A673 (cell line): Measurements from ENCODE around the gene SLC24A4. TPM values are rescaled to one million over a fixed set of nuclear protein-coding genes. Genes with fewer than 3 reads are reported as not detected.

ENCODE experiments used
- BruUV-seq: library from RNA; stranded (reverse); fragments of 400-500 nt; replicated peaks from 2 replicates; lab custom pipeline; 2021; lab: Mats Ljungman, UMichigan
- CTCF ChIA-PET: fragments of 300-600 bp; sonication (Branson Sonifier 250); formaldehyde crosslinking; loops from one replicate; lab custom pipeline; 2022; ENCODE audit warnings: antibody characterized with exemption; lab: Charles Lee
- POLR2A ChIA-PET: fragments of 300-600 bp; sonication (Branson Sonifier 250); formaldehyde crosslinking; loops from one replicate; lab custom pipeline; 2022; ENCODE audit warnings: antibody characterized with exemption; ENCODE audit not compliant: low non-redundant PET; lab: Charles Lee
- DNase-seq: peaks from one replicate; pipeline ENCODE4 v3.0.0-alpha.2; 2015; ENCODE audit warnings: low spot score
- H3K27ac ChIP-seq: fragments of 200-600 bp; sonication (generic); 2 replicates; pipeline ENCODE4 v1.5.1; 2016; ENCODE audit warnings: mixed run types, low read depth, mild to moderate bottlenecking, mixed read lengths, antibody characterized with exemption, low read length; ENCODE audit not compliant: poor library complexity, severe bottlenecking
- H3K27me3 ChIP-seq: fragments of 200-600 bp; sonication (generic); replicated peaks from 2 replicates; pipeline ENCODE4 v1.6.1; 2017; ENCODE audit warnings: mixed run types, low read depth, mild to moderate bottlenecking, mixed read lengths, antibody characterized with exemption, low read length; ENCODE audit not compliant: insufficient read depth, poor library complexity
- H3K36me3 ChIP-seq: fragments of 200-600 bp; sonication (generic); 2 replicates; pipeline ENCODE4 v1.6.1; 2016; ENCODE audit warnings: mixed run types, mild to moderate bottlenecking, mixed read lengths, antibody characterized with exemption, low read length; ENCODE audit not compliant: insufficient read depth, poor library complexity, severe bottlenecking
- H3K4me1 ChIP-seq: fragments of 200-600 bp; sonication (generic); 2 replicates; pipeline ENCODE4 v1.6.1; 2017; ENCODE audit warnings: mixed run types, mild to moderate bottlenecking, mixed read lengths, antibody characterized with exemption, low read length; ENCODE audit not compliant: insufficient read depth, poor library complexity, severe bottlenecking
- H3K4me3 ChIP-seq: fragments of 200-600 bp; sonication (generic); 2 replicates; pipeline ENCODE4 v1.5.1; 2016; ENCODE audit warnings: low read depth, mixed run types, mild to moderate bottlenecking, mixed read lengths, low read length; ENCODE audit not compliant: poor library complexity, severe bottlenecking
- H3K9me3 ChIP-seq: fragments of 200-600 bp; sonication (generic); 2 replicates; pipeline ENCODE4 v1.6.1; 2016; ENCODE audit warnings: mixed run types, low read depth, mild to moderate bottlenecking, mixed read lengths, antibody characterized with exemption, low read length; ENCODE audit not compliant: poor library complexity, severe bottlenecking
- CTCF ChIP-seq: fragments of 300-800, 200-600 bp; sonication (generic); conservative IDR thresholded peaks from 2 replicates; pipeline ENCODE4 v1.5.1; 2017; ENCODE audit warnings: low read depth, mild to moderate bottlenecking, antibody characterized with exemption, low read length, moderate library complexity, mixed read lengths
- EZH2 ChIP-seq: fragments of 200-600 bp; sonication (generic); IDR thresholded peaks from 2 replicates; pipeline ENCODE4 v1.6.1; 2017; ENCODE audit warnings: borderline replicate concordance, low read depth, mild to moderate bottlenecking, mixed read lengths, antibody characterized with exemption, low read length; ENCODE audit not compliant: poor library complexity, severe bottlenecking
- intact Hi-C: fragments of 100-400 bp; cut with micrococcal nuclease; formaldehyde crosslinking; loops from one replicate; pipeline ENCODE4 v1.10.0; 2022; ENCODE audit not compliant: unreplicated experiment
- total RNA-seq: library from RNA; stranded (reverse); gene quantifications from 2 replicates; pipeline ENCODE4 v1.2.3, GENCODE V29; 2021

Gene SLC24A4
- total RNA-seq, 1 experiment from 2014 or later: 0.15 TPM

GRCh38 chr14:92523752-92524151, 200.8 kb downstream of the SLC24A4 start:
- Histone ChIP-seq H3K9me3 (no peaks in the 10 kb centered on the region), H3K27ac (no peak overlapping the region), H3K27me3 (no peaks in the 10 kb centered on the region), H3K36me3 (no peaks in the 10 kb centered on the region), H3K4me3 (no peak overlapping the region), H3K4me1 (no peaks in the 10 kb centered on the region)
- no peak for DNase-seq
- no peak for TF ChIP-seq EZH2
- TF ChIP-seq CTCF: no peak
- ChIA-PET POLR2A (no interaction called here), CTCF (no interaction called here)
- BruUV-seq: no TSS peak
- intact Hi-C loops: no loop called here

- Histone ChIP-seq H3K27me3 (no peaks in the 10 kb centered on the region), H3K27ac (no peak overlapping the region), H3K36me3 (no peaks in the 10 kb centered on the region), H3K4me3 (no peak overlapping the region), H3K9me3 (no peaks in the 10 kb centered on the region), H3K4me1 (no peaks in the 10 kb centered on the region)
- no peak for DNase-seq
- CTCF ChIA-PET: interaction anchor here (0.6 kb wide), 1 partner anchor 9 kb away, joined by 18 read pairs; no protein-coding TSS in a partner anchor
- intact Hi-C loops: no loop called here
- no TSS peak for BruUV-seq
- POLR2A ChIA-PET: no interaction called here
- no peak for TF ChIP-seq CTCF
- TF ChIP-seq EZH2: no peak
These were observed 201.7 kb downstream of the SLC24A4 start for GRCh38 chr14:92524602-92525185.

- Histone ChIP-seq H3K27ac (no peak overlapping the region), H3K27me3 (no peaks in the 10 kb centered on the region), H3K36me3 (no peaks in the 10 kb centered on the region), H3K4me1 (no peaks in the 10 kb centered on the region), H3K9me3 (no peaks in the 10 kb centered on the region), H3K4me3 (no peak overlapping the region)
- TF ChIP-seq EZH2: no peak
- TF ChIP-seq CTCF: no peak
- POLR2A ChIA-PET: no interaction called here
- no TSS peak for BruUV-seq
- intact Hi-C loops: no loop called here
- no peak for DNase-seq
- CTCF ChIA-PET: no interaction called here
These were observed 202.5 kb downstream of the SLC24A4 start for GRCh38 chr14:92525322-92526095.
